Measurements from ENCODE around the gene TESPA1. TPM values are rescaled to one million over a fixed set of nuclear protein-coding genes. Genes with fewer than 3 reads are reported as not detected.
"Not testable (repeated sequence)": the region's sequence is repeated elsewhere in the genome, so short reads cannot be mapped to it uniquely, and the experiment has no call there.

TESPA1 gene
- total RNA-seq, 2 experiments from 2014 or later, result 92.6 to 95.9 TPM

DNA sequence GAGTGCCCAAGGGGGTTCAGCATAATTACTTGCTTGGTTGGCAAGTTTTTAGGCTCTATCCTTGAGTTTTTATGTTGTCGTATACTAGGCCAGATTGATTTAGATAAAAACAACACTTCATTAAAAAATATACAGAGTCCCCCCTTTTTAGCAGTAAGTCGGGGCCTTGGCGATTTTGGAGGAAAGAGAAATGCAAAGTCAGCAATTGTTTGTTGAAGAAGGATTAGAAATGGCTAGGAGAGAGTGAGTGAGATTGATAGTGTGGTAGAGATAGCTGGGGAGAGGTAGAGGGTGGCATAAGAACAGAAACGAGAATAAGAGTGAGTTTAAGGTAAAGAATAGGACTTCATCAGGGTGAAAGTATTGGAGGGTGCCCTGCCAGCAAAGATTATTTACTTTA, 41.3 kb downstream of the TESPA1 start:
- not testable (repeated sequence) for H3K9me3 Mint-ChIP-seq, H3K27me3 Mint-ChIP-seq, H3K4me3 Mint-ChIP-seq, H3K27ac Mint-ChIP-seq, DNase-seq
- Mint-ChIP-seq H3K36me3 (peaks cover 24% of the 10 kb centered on the region), H3K4me1 (peaks cover 20% of the 10 kb centered on the region)

DNA sequence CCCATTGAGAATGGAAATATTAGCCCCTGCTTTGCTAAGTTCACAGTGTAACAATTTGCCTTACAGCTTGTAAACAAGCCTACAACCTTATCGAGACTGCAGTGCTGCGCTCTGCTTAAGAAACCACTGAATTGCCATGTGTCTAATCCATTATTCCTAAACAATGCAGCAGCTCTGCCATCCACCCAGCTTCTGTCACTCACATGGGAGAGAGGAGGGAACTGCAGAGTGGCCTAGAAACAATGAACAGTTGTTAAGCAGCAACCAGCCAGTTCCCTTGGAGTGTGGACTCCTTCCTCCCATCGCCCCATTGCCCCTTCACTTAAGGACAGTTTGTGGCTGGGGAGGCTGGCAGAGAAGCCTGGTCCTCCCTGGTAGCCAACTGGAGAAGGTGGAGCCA, 42.9 kb downstream of the TESPA1 start:
- Mint-ChIP-seq H3K27ac (no peak overlapping the region), H3K36me3 (peaks cover 18% of the 10 kb centered on the region), H3K9me3 (peaks cover 3% of the 10 kb centered on the region), H3K27me3 (no peaks in the 10 kb centered on the region), H3K4me3 (no peak overlapping the region), H3K4me1 (peaks cover 12% of the 10 kb centered on the region)
- no peak for DNase-seq

DNA sequence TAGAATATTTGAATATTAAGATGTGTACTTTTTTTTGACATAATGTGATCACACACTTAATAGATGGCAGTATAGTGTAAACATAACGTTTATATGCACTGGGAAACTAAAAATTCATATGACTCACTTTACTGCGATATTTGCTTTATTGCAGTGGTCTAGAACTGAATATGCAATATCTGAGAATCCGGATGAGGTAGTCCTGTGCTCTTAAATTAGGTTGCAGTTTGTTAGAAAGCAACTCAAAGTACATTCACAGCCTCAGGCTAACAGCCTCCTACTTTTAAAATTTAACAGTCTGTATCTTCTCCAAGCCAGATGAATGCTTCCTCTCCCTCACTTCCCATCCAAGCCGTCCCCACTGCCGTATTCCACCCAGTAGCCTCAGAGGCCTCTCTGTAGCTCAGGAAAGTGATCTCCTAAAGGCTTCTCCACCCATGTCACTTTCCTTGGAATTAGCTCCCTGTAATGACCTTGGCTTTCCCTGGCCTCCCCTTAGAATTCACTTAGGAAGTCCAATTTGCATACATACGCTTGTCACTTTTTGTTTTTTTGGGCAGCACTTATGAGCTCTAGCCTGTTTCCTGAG, 43.7 kb downstream of the TESPA1 start:
- H3K9me3 Mint-ChIP-seq, result peaks cover 8% of the 10 kb centered on the region
- no peak for DNase-seq
- peaks cover 19% of the 10 kb centered on the region for H3K4me1 Mint-ChIP-seq
- H3K27me3 Mint-ChIP-seq, result no peaks in the 10 kb centered on the region
- no peak overlapping the region for H3K4me3 Mint-ChIP-seq
- no peak overlapping the region for H3K27ac Mint-ChIP-seq
- peaks cover 23% of the 10 kb centered on the region for H3K36me3 Mint-ChIP-seq

DNA sequence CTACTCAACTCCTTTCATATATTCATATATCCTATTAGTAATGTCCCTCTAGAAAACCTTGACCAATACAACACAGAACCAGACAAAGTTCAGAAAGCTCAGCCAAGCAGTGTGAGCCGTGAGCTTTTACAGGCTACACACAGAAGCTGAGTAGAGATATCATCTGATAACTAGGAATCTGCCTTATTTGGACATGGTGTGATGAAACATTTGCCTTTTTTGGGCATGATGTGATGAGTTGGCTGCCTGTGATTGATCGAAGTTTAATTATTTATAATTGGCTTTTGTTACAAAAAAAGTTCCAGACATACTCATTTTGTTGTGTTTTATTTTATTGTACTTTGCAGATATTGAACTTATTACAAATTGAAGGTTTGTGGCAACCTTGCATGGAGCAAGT, 46.6 kb downstream of the TESPA1 start:
- Mint-ChIP-seq H3K27me3 (no peaks in the 10 kb centered on the region), H3K9me3 (peaks cover 17% of the 10 kb centered on the region), H3K4me1 (peaks cover 46% of the 10 kb centered on the region), H3K36me3 (peaks cover 43% of the 10 kb centered on the region), H3K27ac (no peak overlapping the region), H3K4me3 (no peak overlapping the region)
- DNase-seq, result no peak

DNA sequence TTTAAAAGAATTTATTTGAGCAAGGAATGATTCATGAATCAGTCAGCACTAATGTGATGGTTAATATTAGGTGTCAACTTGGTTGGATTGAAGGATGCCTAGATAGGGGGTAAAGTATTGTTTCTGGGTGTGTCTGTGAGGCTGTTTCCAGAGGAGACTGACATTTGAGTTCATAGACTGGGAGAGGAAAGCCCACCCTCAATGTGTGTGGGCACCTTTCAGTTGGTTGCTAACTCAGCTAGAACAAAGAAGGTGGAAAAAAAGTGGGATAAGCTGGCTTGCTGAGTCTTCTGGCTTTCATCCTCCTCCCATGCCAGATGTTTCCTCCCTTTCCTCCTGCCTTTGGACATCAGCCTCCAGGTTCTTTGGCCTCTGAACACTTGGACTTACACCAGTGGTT, 47.2 kb downstream of the TESPA1 start:
- peaks cover 44% of the 10 kb centered on the region for H3K36me3 Mint-ChIP-seq
- peaks cover 18% of the 10 kb centered on the region for H3K9me3 Mint-ChIP-seq
- H3K4me3 Mint-ChIP-seq, result no peak overlapping the region
- H3K27ac Mint-ChIP-seq, result no peak overlapping the region
- H3K4me1 Mint-ChIP-seq, result peaks cover 48% of the 10 kb centered on the region
- no peaks in the 10 kb centered on the region for H3K27me3 Mint-ChIP-seq
- no peak for DNase-seq

DNA sequence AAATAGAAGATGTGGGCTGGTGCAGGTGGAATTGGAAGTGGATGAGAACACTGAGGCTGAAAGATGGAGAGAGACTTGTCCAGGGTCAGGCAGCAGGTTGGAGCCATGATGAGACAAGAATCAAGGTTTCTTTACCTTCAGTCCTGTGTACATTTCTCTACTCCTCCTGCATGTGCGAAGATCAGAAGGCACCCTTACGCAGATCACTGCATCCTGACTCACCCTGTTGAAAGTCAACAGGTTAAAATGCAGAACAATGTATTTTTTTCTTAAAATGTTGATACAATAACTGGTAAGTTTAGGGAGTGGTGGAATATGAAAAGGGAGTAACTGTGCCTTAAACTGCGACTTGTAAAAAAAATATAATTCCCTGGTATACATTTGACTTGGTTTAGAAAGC, 47.8 kb downstream of the TESPA1 start:
- no peak overlapping the region for H3K4me3 Mint-ChIP-seq
- no peaks in the 10 kb centered on the region for H3K27me3 Mint-ChIP-seq
- peaks cover 50% of the 10 kb centered on the region for H3K4me1 Mint-ChIP-seq
- H3K9me3 Mint-ChIP-seq, result peaks cover 22% of the 10 kb centered on the region
- H3K36me3 Mint-ChIP-seq, result peaks cover 49% of the 10 kb centered on the region
- peak overlapping the region; percentile 96 for H3K27ac Mint-ChIP-seq
- DNase-seq, result no peak

DNA sequence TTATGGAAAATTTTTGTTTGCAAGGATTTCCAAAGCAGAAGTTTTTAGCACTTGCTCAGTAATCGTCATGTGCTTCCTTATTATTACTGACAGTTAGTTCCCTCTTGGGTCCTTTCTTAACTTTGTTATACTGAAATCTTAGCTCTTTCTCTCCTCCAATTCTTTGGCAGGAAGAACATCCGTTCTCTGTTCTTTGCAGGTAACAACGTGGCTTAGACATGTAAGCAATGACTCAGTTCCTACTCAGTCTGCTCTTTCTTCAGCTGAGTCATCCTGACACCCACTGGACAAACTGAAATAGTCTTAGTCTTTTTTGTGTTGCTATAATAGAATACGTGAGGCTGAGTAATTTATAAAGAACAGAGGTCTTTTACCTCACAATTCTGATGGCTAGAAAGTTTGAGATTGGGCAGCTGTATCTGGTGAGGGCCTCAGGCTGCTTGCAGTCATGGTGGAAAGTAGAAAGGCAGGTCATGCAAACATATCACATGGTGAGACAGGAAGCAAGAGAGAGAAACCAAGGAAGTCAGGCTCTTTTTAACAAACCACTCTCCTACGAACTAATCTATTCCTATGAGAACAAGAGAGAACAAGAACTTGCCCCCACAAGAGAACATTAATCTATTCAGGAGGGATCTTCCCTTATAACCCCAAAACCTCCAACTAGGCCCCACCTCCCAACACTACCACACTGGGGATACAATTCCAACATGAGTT, 49.2 kb downstream of the TESPA1 start:
- DNase-seq, result peak; percentile 34
- Mint-ChIP-seq H3K9me3 (peaks cover 35% of the 10 kb centered on the region), H3K4me1 (peaks cover 52% of the 10 kb centered on the region), H3K36me3 (peaks cover 63% of the 10 kb centered on the region), H3K4me3 (peak overlapping the region; percentile 51), H3K27me3 (no peaks in the 10 kb centered on the region), H3K27ac (peak overlapping the region; percentile 96)

DNA sequence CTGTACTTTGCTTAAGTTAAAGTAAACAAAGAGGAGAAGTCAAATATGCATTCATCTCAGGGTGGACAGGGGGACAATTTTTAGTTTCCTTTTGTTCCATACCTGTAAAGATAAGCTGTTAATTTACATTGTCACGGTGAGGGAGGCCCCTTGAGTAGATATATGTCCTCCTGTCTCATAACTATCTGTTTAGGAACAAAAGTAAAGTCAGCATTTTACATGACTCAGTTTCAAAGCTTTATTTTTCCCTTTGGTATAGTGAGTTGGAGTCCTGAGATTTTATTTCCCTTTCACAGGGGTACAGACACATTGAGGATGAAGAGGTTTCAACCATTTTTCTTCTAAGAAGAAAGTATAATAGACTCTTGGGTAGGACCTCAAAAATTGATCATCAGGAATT, 50.1 kb downstream of the TESPA1 start:
- Mint-ChIP-seq H3K27ac (peak overlapping the region; percentile 96), H3K36me3 (peaks cover 69% of the 10 kb centered on the region), H3K27me3 (no peaks in the 10 kb centered on the region), H3K4me1 (peaks cover 56% of the 10 kb centered on the region), H3K9me3 (peaks cover 43% of the 10 kb centered on the region), H3K4me3 (no peak overlapping the region)
- no peak for DNase-seq

DNA sequence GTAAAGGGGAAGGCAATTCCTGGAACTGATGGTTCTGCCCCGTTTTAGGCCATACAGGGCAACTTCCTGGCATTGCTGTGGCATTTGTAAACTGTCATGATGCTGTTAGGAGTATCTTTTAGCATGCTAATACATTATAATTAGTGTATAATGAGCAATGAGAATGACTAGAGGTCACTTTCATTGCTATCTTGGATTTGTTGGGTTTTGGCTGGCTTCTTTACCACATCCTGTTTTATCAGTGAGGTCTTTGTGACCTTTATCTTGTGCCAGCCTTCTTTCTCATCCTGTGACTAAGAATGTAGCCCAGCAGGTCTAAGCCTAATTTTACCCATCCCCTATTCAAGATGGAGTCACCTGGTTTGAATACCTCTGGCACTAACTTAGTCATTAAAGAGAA, 51.2 kb downstream of the TESPA1 start:
- H3K27me3 Mint-ChIP-seq, result no peaks in the 10 kb centered on the region
- peaks cover 55% of the 10 kb centered on the region for H3K4me1 Mint-ChIP-seq
- H3K27ac Mint-ChIP-seq, result peak overlapping the region; percentile 96
- peaks cover 72% of the 10 kb centered on the region for H3K36me3 Mint-ChIP-seq
- no peak for DNase-seq
- no peak overlapping the region for H3K4me3 Mint-ChIP-seq
- peaks cover 46% of the 10 kb centered on the region for H3K9me3 Mint-ChIP-seq

DNA sequence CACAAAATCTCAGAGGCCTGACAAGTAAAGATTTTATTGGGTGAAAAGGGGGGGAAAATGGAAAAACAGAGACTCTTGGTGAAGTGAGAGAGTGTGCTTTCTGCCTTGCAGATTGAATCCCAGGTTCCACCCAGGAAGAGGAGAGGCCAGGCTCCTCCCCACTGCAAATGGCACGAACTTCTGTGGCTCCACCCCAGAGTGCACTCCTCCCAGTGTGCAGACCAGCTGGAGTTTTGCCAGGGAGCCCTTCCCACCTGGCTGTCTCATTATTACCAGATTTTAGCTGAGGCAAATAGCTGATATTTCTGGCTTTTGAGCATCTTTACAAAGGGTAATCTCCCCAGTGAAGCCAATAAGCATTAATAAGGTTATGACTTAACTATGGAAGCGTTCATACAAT, 51.9 kb downstream of the TESPA1 start:
- no peak for DNase-seq
- H3K9me3 Mint-ChIP-seq, result peaks cover 46% of the 10 kb centered on the region
- H3K27me3 Mint-ChIP-seq, result no peaks in the 10 kb centered on the region
- H3K27ac Mint-ChIP-seq, result peak overlapping the region; percentile 96
- peaks cover 68% of the 10 kb centered on the region for H3K36me3 Mint-ChIP-seq
- H3K4me1 Mint-ChIP-seq, result peaks cover 53% of the 10 kb centered on the region
- H3K4me3 Mint-ChIP-seq, result no peak overlapping the region

DNA sequence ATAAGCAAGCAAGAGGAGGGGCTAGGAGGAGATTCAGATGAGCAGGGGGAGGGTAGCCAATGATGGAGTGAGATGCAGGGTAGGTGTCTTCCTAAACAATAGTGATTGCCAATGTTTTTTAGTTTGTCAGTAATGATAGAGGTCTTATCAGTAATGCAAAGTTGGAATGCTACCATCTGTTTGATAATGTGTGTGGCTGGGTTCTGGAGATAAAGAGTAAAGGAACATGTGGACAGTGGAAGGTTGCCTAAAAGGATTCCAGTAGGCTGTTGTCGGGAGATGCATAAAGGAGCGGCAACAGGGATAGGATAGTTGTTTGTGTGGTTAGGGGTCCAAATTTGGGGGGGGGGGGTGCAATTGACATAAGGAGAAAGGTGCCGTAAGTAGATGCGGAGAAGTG, 52.5 kb downstream of the TESPA1 start:
- no peak overlapping the region for H3K4me3 Mint-ChIP-seq
- peaks cover 67% of the 10 kb centered on the region for H3K36me3 Mint-ChIP-seq
- no peaks in the 10 kb centered on the region for H3K27me3 Mint-ChIP-seq
- peaks cover 50% of the 10 kb centered on the region for H3K4me1 Mint-ChIP-seq
- no peak for DNase-seq
- peak overlapping the region; percentile 96 for H3K27ac Mint-ChIP-seq
- peaks cover 48% of the 10 kb centered on the region for H3K9me3 Mint-ChIP-seq

DNA sequence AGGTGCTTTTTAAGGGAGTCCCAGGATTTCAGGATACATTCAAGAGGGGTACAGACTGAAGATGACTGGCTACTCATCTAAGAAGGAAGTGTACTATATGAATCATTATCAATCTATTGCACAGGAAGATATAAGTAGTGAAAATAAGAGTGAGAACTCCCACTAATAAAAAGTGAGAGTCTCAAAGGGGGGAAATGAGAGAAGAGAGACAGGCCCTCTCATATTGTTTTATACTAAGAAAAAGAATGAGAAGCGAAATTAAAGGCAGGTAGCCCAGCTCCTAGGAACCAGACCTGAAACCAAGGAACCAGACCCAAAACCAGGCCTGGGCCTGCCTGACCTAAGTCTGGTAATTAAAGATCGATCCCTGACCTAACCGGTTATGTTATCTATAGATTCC, 54.6 kb downstream of the TESPA1 start:
- H3K27me3 Mint-ChIP-seq, result no peaks in the 10 kb centered on the region
- peaks cover 36% of the 10 kb centered on the region for H3K4me1 Mint-ChIP-seq
- DNase-seq, result no peak
- peaks cover 51% of the 10 kb centered on the region for H3K36me3 Mint-ChIP-seq
- H3K9me3 Mint-ChIP-seq, result peaks cover 38% of the 10 kb centered on the region
- H3K4me3 Mint-ChIP-seq, result no peak overlapping the region
- H3K27ac Mint-ChIP-seq, result peak overlapping the region; percentile 14

DNA sequence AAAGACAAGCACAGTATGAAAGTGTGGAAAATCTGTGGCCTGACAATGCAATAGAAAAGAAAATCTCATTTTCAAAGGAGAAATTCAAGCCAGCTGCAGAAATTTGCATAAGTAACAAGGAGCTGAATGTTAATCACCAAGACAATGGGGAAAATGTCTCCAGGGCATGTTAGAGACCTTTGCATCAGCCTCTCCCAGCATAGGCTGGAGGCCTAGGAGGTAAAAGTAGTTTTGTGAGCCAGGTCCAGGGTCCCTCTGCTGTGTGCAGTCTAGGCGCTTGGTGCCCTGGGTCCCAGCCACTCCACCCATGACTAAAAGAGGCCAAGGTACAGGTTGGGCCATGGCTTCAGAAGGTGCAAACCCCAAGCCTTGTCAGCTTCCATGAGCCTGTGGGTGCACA, 58.3 kb downstream of the TESPA1 start:
- no peak overlapping the region for H3K27ac Mint-ChIP-seq
- peaks cover 21% of the 10 kb centered on the region for H3K9me3 Mint-ChIP-seq
- H3K36me3 Mint-ChIP-seq, result peaks cover 25% of the 10 kb centered on the region
- H3K4me1 Mint-ChIP-seq, result peaks cover 13% of the 10 kb centered on the region
- no peaks in the 10 kb centered on the region for H3K27me3 Mint-ChIP-seq
- no peak overlapping the region for H3K4me3 Mint-ChIP-seq
- DNase-seq, result no peak

DNA sequence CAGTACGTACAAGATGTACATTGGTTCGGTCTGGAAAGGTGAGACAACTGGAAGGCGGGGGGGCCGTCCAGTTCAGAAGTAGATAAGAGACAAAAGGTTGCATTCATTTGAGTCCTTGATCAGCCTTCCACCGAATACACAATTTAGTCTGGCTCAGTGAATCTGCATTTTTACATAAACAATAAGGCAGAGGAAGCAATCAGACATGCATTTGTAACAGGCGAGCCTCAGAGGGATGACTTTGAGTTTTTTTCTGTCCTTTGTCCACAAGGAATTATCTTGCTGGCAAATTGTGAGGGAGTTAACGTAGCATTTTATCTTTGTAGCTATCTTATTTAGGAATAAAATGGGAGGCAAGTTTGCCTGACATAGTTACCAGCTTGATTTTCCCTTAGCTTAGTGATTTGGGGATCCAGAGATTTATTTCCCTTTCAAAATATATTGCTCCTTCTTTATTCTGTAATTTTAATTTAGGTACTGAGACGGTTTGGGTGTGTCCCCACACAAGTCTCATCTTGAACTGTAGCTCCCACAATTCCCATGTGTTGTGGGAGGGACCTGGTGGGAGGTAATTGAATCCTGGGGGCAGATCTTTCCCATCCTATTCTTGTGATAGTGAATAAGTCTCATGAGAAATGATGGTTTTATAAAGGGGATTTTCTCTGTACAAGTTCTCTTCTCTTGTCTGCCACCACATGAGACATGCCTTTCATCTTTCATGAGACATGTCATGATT, 59.4 kb downstream of the TESPA1 start:
- Mint-ChIP-seq H3K27me3 (no peaks in the 10 kb centered on the region), H3K36me3 (peaks cover 14% of the 10 kb centered on the region), H3K4me3 (no peak overlapping the region), H3K9me3 (peaks cover 11% of the 10 kb centered on the region), H3K27ac (no peak overlapping the region), H3K4me1 (peaks cover 9% of the 10 kb centered on the region)
- no peak for DNase-seq

DNA sequence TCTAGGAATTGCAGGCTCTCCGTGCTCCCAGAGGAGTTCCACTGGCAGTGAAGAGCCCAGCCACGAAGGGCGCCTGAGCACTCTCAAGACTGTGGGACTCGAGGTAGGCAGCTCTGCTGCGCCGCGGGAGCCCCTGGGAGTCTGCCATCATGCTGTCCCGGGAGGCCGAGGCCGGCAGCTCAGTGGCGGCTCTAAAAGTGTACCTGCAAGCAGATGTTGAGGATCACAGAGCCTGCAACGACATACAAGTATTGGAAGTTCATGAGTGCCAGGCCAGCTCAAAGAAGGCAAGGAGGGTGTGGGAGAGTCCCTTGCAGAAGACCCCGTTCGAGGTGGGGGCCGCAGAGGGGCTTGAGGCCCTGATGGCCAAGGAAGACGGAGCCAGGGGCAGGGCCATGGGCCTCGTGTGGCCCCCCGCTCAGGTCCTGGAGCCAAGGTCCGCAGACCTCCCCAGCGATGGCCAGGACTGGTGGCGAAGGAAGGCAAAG, 67.5 kb downstream of the TESPA1 start:
- Mint-ChIP-seq H3K9me3 (peaks cover 11% of the 10 kb centered on the region), H3K27ac (no peak overlapping the region), H3K4me3 (no peak overlapping the region), H3K4me1 (no peaks in the 10 kb centered on the region), H3K36me3 (peaks cover 8% of the 10 kb centered on the region), H3K27me3 (no peaks in the 10 kb centered on the region)
- DNase-seq, result no peak

All from activated naive CD8-positive, alpha-beta T cell treated with anti-CD3 and anti-CD28 coated beads for 36 hours (primary cell).